ENCODE data around the gene WNT11. TPM values are rescaled to one million over a fixed set of nuclear protein-coding genes. Genes with fewer than 3 reads are reported as not detected.
A peak's percentile ranks its signal among the peaks of the same experiment; 100 is the strongest.

WNT11 gene
- total RNA-seq, 1 experiment from 2014 or later, result 29.0 TPM

GRCh38 chr11:76249195-76249741, 43.0 kb upstream of the WNT11 start:
- TF ChIP-seq CTCF (IDR thresholded peaks at IDR 0.05; ENCODE audit: insufficient read depth in 1 of 2, low read depth in 1 of 2, low read length in 1 of 2, severe bottlenecking in 1 of 2, unreplicated experiment in 1 of 2), result no peak
- BruUV-seq (replicated peaks), result no TSS peak
- H3K4me1 Mint-ChIP-seq (ENCODE audit: low read depth, unreplicated experiment), result no peaks in the 10 kb centered on the region

GRCh38 chr11:76248210-76248609, 41.9 kb upstream of the WNT11 start:
- no peak overlapping the region for H3K27ac Mint-ChIP-seq (ENCODE audit: unreplicated experiment)
- Histone ChIP-seq H3K9me3 (peaks cover 30% of the 10 kb centered on the region), H3K27me3 (replicated peaks; ENCODE audit: control insufficient read depth, insufficient read depth, low read length) (no peaks in the 10 kb centered on the region), H3K4me1 (no peaks in the 10 kb centered on the region), H3K36me3 (ENCODE audit: control insufficient read depth, insufficient read depth, low read length) (no peaks in the 10 kb centered on the region), H3K4me3 (ENCODE audit: low read depth, low read length) (no peak overlapping the region)
- CTCF ChIA-PET, result interaction anchor here (0.9 kb wide), 1 partner anchor 40 kb away, joined by 4 read pairs; no protein-coding TSS in a partner anchor
- no peaks in the 10 kb centered on the region for H3K4me1 Mint-ChIP-seq (ENCODE audit: low read depth, unreplicated experiment)
- no TSS peak for BruUV-seq (replicated peaks)
- TF ChIP-seq CTCF (IDR thresholded peaks at IDR 0.05; ENCODE audit: insufficient read depth in 1 of 2, low read depth in 1 of 2, low read length in 1 of 2, severe bottlenecking in 1 of 2, unreplicated experiment in 1 of 2), result peak; percentile 32 to 34
- intact Hi-C loops (cut with micrococcal nuclease; ENCODE audit: unreplicated experiment), result no loop called here
- H3K9me3 Mint-ChIP-seq (ENCODE audit: unreplicated experiment), result no peaks in the 10 kb centered on the region
- H3K36me3 Mint-ChIP-seq (ENCODE audit: insufficient read depth, unreplicated experiment), result no peaks in the 10 kb centered on the region
- H3K27me3 Mint-ChIP-seq (ENCODE audit: insufficient read depth, unreplicated experiment), result no peaks in the 10 kb centered on the region
- H3K4me3 Mint-ChIP-seq (ENCODE audit: unreplicated experiment), result no peak overlapping the region
- POLR2A ChIA-PET, result no interaction called here
- DNase-seq, result peak in 1 of 2 experiments; percentile 45

More at GRCh38 chr11:76249195-76249741, 43.0 kb upstream of the WNT11 start:
- CTCF ChIA-PET, result interaction anchor here (0.5 to 0.7 kb wide), 3 partner anchors 274 to 1069 kb away, joined by 4 read pairs; no protein-coding TSS in a partner anchor
- no peaks in the 10 kb centered on the region for H3K27me3 Mint-ChIP-seq (ENCODE audit: insufficient read depth, unreplicated experiment)
- DNase-seq, result no peak
- intact Hi-C loops (cut with micrococcal nuclease; ENCODE audit: unreplicated experiment), result no loop called here
- H3K27ac Mint-ChIP-seq (ENCODE audit: unreplicated experiment), result no peak overlapping the region
- no peak overlapping the region for H3K4me3 Mint-ChIP-seq (ENCODE audit: unreplicated experiment)
- Histone ChIP-seq H3K4me1 (no peaks in the 10 kb centered on the region), H3K9me3 (peaks cover 30% of the 10 kb centered on the region), H3K4me3 (ENCODE audit: low read depth, low read length) (no peak overlapping the region), H3K36me3 (ENCODE audit: control insufficient read depth, insufficient read depth, low read length) (no peaks in the 10 kb centered on the region), H3K27me3 (replicated peaks; ENCODE audit: control insufficient read depth, insufficient read depth, low read length) (no peaks in the 10 kb centered on the region)
- no peaks in the 10 kb centered on the region for H3K36me3 Mint-ChIP-seq (ENCODE audit: insufficient read depth, unreplicated experiment)
- H3K9me3 Mint-ChIP-seq (ENCODE audit: unreplicated experiment), result no peaks in the 10 kb centered on the region
- POLR2A ChIA-PET, result no interaction called here

GRCh38 chr11:76247091-76247490, 40.8 kb upstream of the WNT11 start:
- POLR2A ChIA-PET, result no interaction called here
- H3K27me3 Mint-ChIP-seq (ENCODE audit: insufficient read depth, unreplicated experiment), result no peaks in the 10 kb centered on the region
- no peak overlapping the region for H3K4me3 Mint-ChIP-seq (ENCODE audit: unreplicated experiment)
- Histone ChIP-seq H3K27me3 (replicated peaks; ENCODE audit: control insufficient read depth, insufficient read depth, low read length) (no peaks in the 10 kb centered on the region), H3K9me3 (peaks cover 27% of the 10 kb centered on the region), H3K4me1 (no peaks in the 10 kb centered on the region), H3K4me3 (ENCODE audit: low read depth, low read length) (no peak overlapping the region), H3K36me3 (ENCODE audit: control insufficient read depth, insufficient read depth, low read length) (no peaks in the 10 kb centered on the region)
- BruUV-seq (replicated peaks), result no TSS peak
- CTCF ChIA-PET, result no interaction called here
- intact Hi-C loops (cut with micrococcal nuclease; ENCODE audit: unreplicated experiment), result no loop called here
- DNase-seq, result no peak
- TF ChIP-seq CTCF (IDR thresholded peaks at IDR 0.05; ENCODE audit: insufficient read depth in 1 of 2, low read depth in 1 of 2, low read length in 1 of 2, severe bottlenecking in 1 of 2, unreplicated experiment in 1 of 2), result no peak
- no peaks in the 10 kb centered on the region for H3K36me3 Mint-ChIP-seq (ENCODE audit: insufficient read depth, unreplicated experiment)
- H3K27ac Mint-ChIP-seq (ENCODE audit: unreplicated experiment), result no peak overlapping the region
- H3K9me3 Mint-ChIP-seq (ENCODE audit: unreplicated experiment), result no peaks in the 10 kb centered on the region
- no peaks in the 10 kb centered on the region for H3K4me1 Mint-ChIP-seq (ENCODE audit: low read depth, unreplicated experiment)

Data from Caco-2 (cell line).